Measurements from ENCODE around the gene AGFG1.
"Not testable (repeated sequence)": the region's sequence is repeated elsewhere in the genome, so short reads cannot be mapped to it uniquely, and the experiment has no call there.

Gene AGFG1

GRCh38 chr2:227536445-227536844, 64.5 kb downstream of the AGFG1 start:
- no peak overlapping the region for H3K4me3 ChIP-seq (replicated peaks; ENCODE audit: insufficient read depth, low read length)
- no peak overlapping the region for H3K27ac ChIP-seq (replicated peaks)
- TF ChIP-seq REST (IDR thresholded peaks at IDR 0.05; ENCODE audit: insufficient replicate concordance, low read depth) = no peak
- no peak for TF ChIP-seq POLR2AphosphoS5 (IDR thresholded peaks at IDR 0.05; ENCODE audit: low read depth)
- TF ChIP-seq GABPA (IDR thresholded peaks at IDR 0.05; ENCODE audit: low read depth) = no peak
- TF ChIP-seq SPI1 (IDR thresholded peaks at IDR 0.05; ENCODE audit: borderline replicate concordance, low read depth) = no peak
- TF ChIP-seq, protein P1, sequence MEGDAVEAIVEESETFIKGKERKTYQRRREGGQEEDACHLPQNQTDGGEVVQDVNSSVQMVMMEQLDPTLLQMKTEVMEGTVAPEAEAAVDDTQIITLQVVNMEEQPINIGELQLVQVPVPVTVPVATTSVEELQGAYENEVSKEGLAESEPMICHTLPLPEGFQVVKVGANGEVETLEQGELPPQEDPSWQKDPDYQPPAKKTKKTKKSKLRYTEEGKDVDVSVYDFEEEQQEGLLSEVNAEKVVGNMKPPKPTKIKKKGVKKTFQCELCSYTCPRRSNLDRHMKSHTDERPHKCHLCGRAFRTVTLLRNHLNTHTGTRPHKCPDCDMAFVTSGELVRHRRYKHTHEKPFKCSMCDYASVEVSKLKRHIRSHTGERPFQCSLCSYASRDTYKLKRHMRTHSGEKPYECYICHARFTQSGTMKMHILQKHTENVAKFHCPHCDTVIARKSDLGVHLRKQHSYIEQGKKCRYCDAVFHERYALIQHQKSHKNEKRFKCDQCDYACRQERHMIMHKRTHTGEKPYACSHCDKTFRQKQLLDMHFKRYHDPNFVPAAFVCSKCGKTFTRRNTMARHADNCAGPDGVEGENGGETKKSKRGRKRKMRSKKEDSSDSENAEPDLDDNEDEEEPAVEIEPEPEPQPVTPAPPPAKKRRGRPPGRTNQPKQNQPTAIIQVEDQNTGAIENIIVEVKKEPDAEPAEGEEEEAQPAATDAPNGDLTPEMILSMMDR (IDR thresholded peaks at IDR 0.05; ENCODE audit: insufficient read depth, low read length) = no peak
- no peaks in the 10 kb centered on the region for H3K27me3 ChIP-seq (ENCODE audit: insufficient read depth, poor library complexity, severe bottlenecking)
- no peak for DNase-seq (ENCODE audit: low read depth in 1 of 2, low spot score in 1 of 2)

GRCh38 chr2:227539465-227539956, 67.6 kb downstream of the AGFG1 start:
- Histone ChIP-seq H3K27me3 (ENCODE audit: insufficient read depth, poor library complexity, severe bottlenecking) (no peaks in the 10 kb centered on the region), H3K4me3 (replicated peaks; ENCODE audit: insufficient read depth, low read length) (no peak overlapping the region), H3K27ac (replicated peaks) (no peak overlapping the region)
- DNase-seq (ENCODE audit: low read depth in 1 of 2, low spot score in 1 of 2) = no peak
- no peak for TF ChIP-seq GABPA (IDR thresholded peaks at IDR 0.05; ENCODE audit: low read depth)
- TF ChIP-seq, protein P1 (IDR thresholded peaks at IDR 0.05; ENCODE audit: insufficient read depth, low read length) = no peak
- TF ChIP-seq SPI1 (IDR thresholded peaks at IDR 0.05; ENCODE audit: borderline replicate concordance, low read depth) = no peak
- no peak for TF ChIP-seq REST (IDR thresholded peaks at IDR 0.05; ENCODE audit: insufficient replicate concordance, low read depth)
- no peak for TF ChIP-seq POLR2AphosphoS5 (IDR thresholded peaks at IDR 0.05; ENCODE audit: low read depth)

DNA sequence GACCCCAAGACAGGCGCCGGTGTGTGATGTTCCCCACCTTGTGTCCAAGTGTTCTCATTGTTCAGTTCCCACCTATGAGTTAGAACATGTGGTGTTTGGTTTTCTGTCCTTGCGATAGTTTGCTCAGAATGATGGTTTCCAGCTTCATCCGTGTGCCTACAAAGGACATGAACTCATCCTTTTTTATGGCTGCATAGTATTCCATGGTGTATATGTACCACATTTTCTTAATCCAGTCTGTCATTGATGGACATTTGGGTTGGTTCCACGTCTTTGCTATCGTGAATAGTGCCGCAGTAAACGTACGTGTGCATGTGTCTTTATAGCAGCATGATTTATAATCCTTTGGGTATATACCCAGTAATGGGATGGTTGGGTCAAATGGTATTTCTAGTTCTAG, 68.4 kb downstream of the AGFG1 start:
- not testable (repeated sequence) for DNase-seq (ENCODE audit: low read depth in 1 of 2, low spot score in 1 of 2); H3K4me3 ChIP-seq (replicated peaks; ENCODE audit: insufficient read depth, low read length); H3K27ac ChIP-seq (replicated peaks); H3K27me3 ChIP-seq (ENCODE audit: insufficient read depth, poor library complexity, severe bottlenecking)

GRCh38 chr2:227545990-227546389, 74.0 kb downstream of the AGFG1 start:
- Histone ChIP-seq H3K27ac (replicated peaks) (no peak overlapping the region), H3K4me3 (replicated peaks; ENCODE audit: insufficient read depth, low read length) (no peak overlapping the region), H3K27me3 (ENCODE audit: insufficient read depth, poor library complexity, severe bottlenecking) (no peaks in the 10 kb centered on the region)
- no peak for DNase-seq (ENCODE audit: low read depth in 1 of 2, low spot score in 1 of 2)
- TF ChIP-seq, protein P1 (IDR thresholded peaks at IDR 0.05; ENCODE audit: insufficient read depth, low read length) = no peak
- no peak for TF ChIP-seq POLR2AphosphoS5 (IDR thresholded peaks at IDR 0.05; ENCODE audit: low read depth)
- no peak for TF ChIP-seq SPI1 (IDR thresholded peaks at IDR 0.05; ENCODE audit: borderline replicate concordance, low read depth)
- TF ChIP-seq REST (IDR thresholded peaks at IDR 0.05; ENCODE audit: insufficient replicate concordance, low read depth) = no peak
- TF ChIP-seq GABPA (IDR thresholded peaks at IDR 0.05; ENCODE audit: low read depth) = no peak
